Uterus (tissue), 2 donors: ENCODE data around the gene TMEM151A.

Source experiments
- CTCF ChIP-seq, 4 experiments: fragments of 200-600 bp in 2 of 4; fragments of 450-650 bp in 2 of 4; sonication (generic) in 2 of 4; IDR thresholded peaks; one replicate each; pipeline ENCODE4 v1.5.1; 2016 to 2019; ENCODE audit warnings: antibody characterized with exemption in 4 of 4, mild to moderate bottlenecking in 2 of 4, moderate library complexity in 1 of 4
- POLR2A ChIP-seq, 2 donors: fragments of 450-650 bp; IDR thresholded peaks; one replicate each; pipeline ENCODE4 v1.6.1; 2016; ENCODE audit warnings: antibody characterized with exemption in 2 of 2, mild to moderate bottlenecking in 1 of 2, moderate library complexity in 1 of 2

- no peak for TF ChIP-seq CTCF (IDR thresholded peaks at IDR 0.05)
- TF ChIP-seq POLR2A (IDR thresholded peaks at IDR 0.05) = no peak
These were observed 7.1 kb upstream of the TMEM151A start for GRCh38 chr11:66284526-66285078.
